IPS DF 19.7 (cell line): ENCODE data around the gene KLHL30.

Experiments used
- DNase-seq: peaks from one replicate; pipeline ENCODE4 v3.0.0-alpha.2; 2013; ENCODE audit warnings: low read depth, low spot score

Gene KLHL30

DNA sequence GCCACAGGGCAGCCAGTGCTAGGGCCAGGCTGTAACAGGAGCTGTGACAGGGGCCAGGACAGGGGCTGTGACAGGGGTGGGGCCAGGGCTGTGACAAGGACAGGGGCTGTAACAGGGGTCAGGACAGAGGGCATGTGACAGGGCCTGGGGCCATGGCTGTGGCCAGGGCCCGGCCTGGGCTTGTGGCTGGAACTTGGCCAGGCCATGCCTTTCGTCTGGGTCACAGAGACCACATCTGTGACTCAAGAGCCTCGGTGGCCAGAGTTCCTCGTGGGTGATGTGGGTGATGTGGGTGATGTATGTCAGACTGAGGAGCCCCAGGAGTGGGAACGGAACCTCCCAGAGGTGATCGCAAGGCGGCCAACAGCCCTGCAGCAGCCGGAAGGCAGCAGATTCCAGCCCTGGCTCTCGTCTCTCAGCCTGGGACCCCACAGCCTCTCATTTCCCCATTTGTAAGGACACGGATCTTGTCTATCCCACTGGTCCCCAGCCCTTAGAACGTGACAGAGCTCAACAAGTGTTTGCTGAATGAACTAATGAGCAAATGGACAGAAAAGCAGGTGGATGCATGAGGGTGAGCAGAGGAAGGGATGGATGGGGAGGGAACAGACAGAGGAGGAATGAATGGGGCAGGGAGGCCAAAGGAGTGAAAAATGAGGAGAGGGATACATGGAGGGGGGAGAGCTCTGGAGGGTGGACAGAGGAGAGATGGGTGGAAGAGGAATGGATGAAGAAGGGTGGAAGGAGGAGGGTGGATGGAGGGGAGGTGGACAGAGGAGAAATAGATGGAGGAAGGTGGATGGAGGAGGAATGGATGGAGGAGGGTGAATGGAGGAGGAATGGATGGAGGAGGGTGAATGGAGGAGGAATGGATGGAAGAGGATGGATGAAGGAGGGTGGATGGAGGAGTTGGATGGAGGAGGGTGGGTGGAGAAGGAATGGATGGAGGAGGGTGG lies 21.0 kb upstream of the KLHL30 start:
- DNase-seq = no peak

- DNase-seq = no peak
Observed at GRCh38 chr2:238119756-238120462, 18.6 kb upstream of the KLHL30 start.

- DNase-seq = no peak
Observed at GRCh38 chr2:238120463-238121298, 17.8 kb upstream of the KLHL30 start.

GRCh38 chr2:238121511-238122286 lies 16.8 kb upstream of the KLHL30 start:
- DNase-seq = no peak

DNA sequence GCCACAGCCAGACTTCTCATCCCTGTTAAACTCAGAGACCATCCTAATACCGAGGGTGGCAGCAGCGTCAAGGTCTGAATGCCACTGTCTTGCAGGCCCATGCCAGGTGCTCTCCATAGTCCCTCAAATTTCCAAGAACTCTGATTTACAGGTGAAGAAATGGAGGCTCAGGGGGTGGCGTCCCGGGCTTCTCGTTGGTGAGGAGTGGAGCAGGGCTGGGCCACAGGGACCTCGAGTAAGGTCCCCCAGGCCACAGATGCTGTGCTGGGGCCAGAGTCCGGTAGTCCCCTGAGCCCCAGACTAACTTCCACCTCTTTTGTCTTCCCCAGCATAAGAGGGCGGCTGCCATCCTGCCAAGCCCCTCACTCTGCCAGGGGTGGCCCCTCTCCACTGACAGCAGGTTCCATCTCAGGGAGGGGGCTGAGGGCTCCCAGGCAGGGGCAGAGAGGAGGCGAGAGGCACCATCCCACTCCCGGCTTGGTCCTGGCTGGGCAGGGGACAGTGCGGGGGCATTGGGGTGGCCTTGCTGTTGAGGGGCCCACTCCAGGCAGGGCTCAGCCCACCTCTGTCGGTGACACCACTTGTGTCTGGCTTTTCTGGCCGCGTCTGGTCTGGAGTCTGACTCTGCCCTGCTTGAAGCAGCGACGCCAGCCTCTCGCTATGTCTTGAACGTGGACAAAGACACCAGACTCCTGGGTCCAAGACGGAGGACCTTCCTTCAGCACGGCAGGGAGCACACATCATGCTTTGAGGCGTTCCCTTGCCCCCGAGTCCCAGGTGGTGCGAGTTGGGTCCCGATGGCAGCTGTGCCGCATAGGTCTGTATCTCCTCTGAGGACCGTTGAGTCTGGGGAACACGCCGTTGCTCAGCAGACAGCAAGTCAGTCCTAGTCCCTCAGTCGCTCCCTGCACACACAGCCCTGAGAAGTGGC lies 15.9 kb upstream of the KLHL30 start:
- DNase-seq = no peak

DNA sequence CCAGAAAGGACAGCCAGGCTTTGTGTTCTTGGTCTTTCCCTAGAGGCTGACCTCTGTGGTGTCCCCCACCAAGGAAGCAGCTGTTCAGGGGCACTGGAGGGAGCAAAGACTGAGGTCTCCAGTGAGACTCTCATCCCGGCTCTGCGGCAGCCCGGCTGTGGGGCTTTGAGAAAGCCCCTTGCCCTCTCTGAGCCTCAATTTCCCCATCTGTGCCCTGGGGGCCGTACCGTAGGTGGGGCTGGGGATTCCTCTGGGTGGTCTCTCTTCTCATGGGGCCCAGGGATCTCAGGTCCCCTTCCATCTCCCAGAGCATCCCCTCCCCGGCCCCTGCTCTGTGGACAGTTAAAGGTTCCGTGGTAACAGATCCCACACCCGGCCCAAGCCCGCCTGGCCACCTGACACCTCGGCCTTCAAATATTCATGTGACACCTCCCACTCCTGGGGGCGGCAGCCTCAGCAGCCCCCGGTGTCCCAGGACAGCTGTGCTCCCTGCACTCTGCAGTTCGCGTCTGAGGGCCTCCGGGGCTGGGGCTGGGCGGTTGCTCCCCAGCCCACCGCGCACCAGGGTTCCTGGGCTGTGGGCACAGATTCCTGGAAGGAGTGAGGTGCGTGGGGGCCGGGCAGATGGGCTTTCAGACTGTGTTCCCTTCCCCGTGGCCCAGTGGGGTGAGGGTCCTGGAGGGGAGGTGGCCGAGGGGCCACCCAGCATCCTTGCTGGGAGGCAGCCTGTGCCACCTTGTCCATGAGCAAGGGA lies 15.1 kb upstream of the KLHL30 start:
- DNase-seq = no peak

DNA sequence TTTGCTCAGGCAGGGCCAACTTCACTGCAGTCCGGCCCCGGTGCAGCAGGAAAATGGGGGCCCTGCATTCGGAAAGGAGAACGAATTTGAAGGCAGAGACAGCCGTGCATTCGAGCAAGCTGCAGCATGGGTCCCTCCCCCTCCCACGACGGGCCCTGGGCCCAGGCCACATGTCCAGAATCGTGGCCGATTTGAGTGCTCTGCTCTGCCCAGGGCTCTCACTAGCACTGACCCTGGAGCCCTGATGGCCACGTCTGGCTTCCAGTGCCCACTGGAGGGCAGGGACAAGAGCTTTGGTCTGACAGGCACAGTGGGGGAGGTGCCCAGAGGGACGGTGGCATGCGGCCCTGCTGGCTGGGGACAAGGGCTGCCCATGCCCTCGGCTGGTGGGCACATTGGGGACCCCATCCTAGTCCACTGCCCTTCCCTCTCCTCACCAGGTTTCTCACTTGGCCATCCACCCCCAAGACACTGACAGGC lies 14.4 kb upstream of the KLHL30 start:
- no peak for DNase-seq

GRCh38 chr2:238124488-238125126 lies 13.9 kb upstream of the KLHL30 start:
- DNase-seq = no peak

GRCh38 chr2:238125127-238125885 lies 13.2 kb upstream of the KLHL30 start:
- DNase-seq = no peak

DNA sequence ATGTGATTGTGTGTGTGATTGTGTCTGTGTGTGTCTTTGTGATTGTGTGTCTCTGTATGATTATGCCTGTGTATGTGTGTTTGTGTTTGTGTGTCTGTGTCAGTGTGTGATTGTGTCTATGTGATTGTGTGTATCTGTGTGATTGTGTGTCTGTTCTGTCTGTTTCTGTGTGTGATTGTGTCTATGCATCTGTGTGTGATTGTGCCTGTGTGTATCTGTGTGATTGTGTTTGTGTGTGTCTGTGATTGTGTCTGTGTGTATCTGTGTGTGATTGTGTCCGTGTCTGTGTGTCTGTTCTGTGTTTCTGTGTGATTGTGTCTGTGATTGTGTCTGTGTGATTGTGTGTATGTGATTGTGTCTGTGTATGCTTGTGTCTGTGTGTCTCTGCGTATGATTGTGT lies 12.1 kb upstream of the KLHL30 start:
- DNase-seq = no peak

GRCh38 chr2:238126775-238127164 lies 11.7 kb upstream of the KLHL30 start:
- no peak for DNase-seq

- no peak for DNase-seq
Observed at GRCh38 chr2:238127165-238128060, 11.1 kb upstream of the KLHL30 start.

DNA sequence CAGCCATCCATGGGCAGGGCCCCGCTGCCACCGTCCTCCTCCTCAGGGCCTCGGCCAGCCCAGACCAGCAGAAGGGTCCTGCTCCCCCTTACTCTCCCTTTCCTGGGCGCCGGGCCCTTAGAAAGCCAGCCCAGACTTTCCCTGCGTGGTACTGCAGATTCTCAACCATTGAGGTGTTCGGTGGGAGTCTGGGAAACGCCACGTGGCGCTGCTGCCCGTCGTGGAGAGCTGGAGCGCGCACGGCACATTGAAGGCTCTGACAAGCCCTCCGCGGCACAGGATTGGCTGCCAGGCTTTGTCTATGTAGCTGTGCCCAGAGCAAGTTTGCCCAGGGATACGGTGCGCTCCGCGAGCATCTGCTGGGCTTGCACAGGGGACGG lies 10.4 kb upstream of the KLHL30 start:
- DNase-seq = no peak

DNA sequence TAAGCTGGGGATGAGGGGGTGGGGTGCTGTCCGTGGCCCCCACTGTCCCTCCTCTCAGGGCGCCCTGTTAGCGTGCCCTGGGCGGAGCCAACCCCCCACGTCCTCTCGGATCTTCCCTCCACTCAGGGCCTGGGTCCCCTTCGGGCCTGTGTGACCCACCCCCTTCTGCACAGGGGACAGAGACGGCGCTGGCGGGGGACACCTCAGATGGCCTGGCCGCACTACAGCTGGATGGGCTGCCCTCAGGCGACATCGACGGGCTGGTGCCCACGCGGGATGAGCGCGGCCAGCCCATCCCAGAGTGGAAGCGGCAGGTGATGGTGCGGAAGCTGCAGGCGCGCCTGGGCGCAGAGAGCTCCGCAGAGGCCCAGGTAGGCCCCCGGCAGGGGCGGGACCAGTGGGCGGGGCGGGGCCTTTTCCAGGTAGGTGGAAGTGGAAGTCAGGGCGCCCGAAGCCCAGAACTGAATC lies 9.9 kb upstream of the KLHL30 start:
- no peak for DNase-seq

DNA sequence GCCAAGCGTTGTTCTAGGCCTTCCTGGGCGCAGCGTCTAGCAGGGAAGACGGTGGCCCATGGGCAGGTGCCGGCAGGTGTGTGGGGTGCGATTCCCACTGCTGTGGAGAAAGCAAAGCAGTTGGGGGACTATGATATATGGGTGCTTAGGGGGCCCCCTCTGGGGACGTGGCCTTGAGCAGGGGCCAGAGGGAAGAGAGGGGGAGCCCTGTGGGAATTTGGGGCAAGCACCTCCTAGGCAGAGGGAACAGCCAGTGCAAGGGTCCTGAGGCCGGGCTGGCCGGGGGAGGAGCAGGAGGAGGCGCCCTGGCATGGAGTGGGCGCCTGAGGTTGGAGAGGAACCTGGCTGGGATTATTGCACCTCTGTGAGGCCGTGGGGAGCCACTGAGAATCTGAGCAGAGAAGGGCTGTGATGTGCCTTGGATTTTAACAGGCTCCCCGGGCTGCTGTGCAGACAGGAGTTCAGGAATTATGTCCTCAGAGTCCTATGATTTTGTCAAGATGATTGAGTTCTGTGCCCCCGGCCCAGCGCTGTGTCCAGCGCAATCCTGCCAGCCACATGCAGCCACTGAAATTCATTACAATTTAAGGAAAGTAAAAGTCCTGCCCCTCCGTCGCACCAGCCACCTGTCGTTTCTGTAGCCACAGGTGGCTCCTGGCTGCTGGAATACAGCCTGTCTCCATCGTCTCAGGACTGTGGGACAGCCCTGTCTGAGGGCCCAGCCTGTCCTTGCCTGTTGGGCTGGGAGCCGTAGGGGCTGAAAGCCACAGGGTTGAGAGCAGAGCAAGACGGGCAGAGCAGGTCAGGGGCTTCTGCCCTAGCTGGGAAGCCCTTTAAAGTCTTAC lies 9.1 kb upstream of the KLHL30 start:
- no peak for DNase-seq

DNA sequence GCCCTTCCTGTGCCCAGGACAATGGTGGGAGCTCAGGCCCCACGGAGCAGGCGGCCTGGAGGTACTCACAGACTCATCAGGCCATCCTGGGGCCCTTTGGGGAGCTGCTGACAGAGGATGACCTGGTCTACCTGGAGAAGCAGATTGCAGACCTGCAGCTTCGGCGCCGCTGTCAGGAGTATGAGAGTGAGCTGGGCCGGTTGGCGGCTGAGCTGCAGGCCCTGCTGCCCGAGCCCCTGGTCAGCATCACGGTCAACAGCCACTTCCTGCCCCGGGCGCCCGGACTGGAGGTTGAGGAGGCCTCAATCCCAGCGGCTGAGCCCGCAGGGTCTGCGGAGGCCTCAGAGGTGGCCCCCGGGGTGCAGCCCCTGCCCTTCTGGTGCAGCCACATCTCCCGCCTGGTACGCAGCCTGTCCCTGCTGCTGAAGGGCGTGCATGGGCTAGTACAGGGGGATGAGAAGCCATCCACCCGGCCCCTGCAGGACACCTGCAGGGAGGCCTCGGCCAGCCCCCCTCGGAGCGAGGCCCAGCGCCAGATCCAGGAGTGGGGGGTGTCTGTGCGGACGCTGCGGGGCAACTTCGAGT lies 8.3 kb upstream of the KLHL30 start:
- no peak for DNase-seq
